Esophagus muscularis mucosa (tissue), 4 donors: ENCODE measurements around the gene TMEM205. TPM values are rescaled to one million over a fixed set of nuclear protein-coding genes. Genes with fewer than 3 reads are reported as not detected.

ENCODE experiments used
- DNase-seq: peaks from one replicate; pipeline ENCODE4 v3.0.0-alpha.2; 2017; ENCODE audit errors: extremely low spot score
- H3K27ac ChIP-seq, 4 donors: fragments of 200-600 bp; sonication (generic); replicated peaks in 1 of 4; 1 replicate in 3 of 4; 2 replicates in 1 of 4; pipeline ENCODE4 v1.5.1; 2016 to 2019; ENCODE audit warnings: mild to moderate bottlenecking in 1 of 4
- H3K27me3 ChIP-seq, 4 donors: fragments of 200-600 bp; sonication (generic); one replicate each; pipeline versions ENCODE4 v1.5.1 to v1.6.0; 2016 to 2019
- H3K36me3 ChIP-seq, 4 donors: fragments of 200-600 bp; sonication (generic); one replicate each; pipeline ENCODE4 v1.5.1; 2016 to 2019
- H3K4me1 ChIP-seq, 4 donors: fragments of 200-600 bp; sonication (generic); one replicate each; pipeline ENCODE4 v1.5.1; 2016 to 2019
- H3K4me3 ChIP-seq, 4 donors: fragments of 200-600 bp; sonication (generic); 1 replicate in 2 of 4; 2 replicates in 2 of 4; pipeline ENCODE4 v1.5.1; 2016 to 2019; ENCODE audit warnings: mild to moderate bottlenecking in 4 of 4, moderate library complexity in 1 of 4
- H3K9me3 ChIP-seq, 4 donors: fragments of 200-600 bp; sonication (generic); 1 replicate in 3 of 4; 2 replicates in 1 of 4; pipeline ENCODE4 v1.5.1; 2016 to 2019
- EP300 ChIP-seq: sonication (generic); formaldehyde crosslinking; IDR thresholded peaks from one replicate; pipeline ENCODE4 v1.6.1; 2017; ENCODE audit warnings: antibody characterized with exemption
- POLR2A ChIP-seq: fragments of 450-650 bp; IDR thresholded peaks from one replicate; pipeline ENCODE4 v1.6.1; 2017; ENCODE audit warnings: antibody characterized with exemption, moderate library complexity, mild to moderate bottlenecking, low read depth
- POLR2AphosphoS5 ChIP-seq, 2 donors: sonication (generic); formaldehyde crosslinking; IDR thresholded peaks; one replicate each; pipeline ENCODE4 v1.6.1; 2017; ENCODE audit warnings: antibody characterized with exemption in 2 of 2
- WGBS: methylation state at CpG from one replicate; pipeline ENCODE4 v1.1.5; 2018; 5-methylcytosine and 5-hydroxymethylcytosine counted together
- intact Hi-C: fragments of 100-400 bp; cut with DNase I; formaldehyde crosslinking; loops from one replicate; pipeline ENCODE4 v1.15.1; 2023
- total RNA-seq, 4 donors: library from RNA; depleted of rRNA; stranded (reverse); fragments of >200 nt; gene quantifications; one replicate each; pipeline versions ENCODE4 v1.1.0 to v1.2.1, GENCODE V29; 2016
- TF ChIP-seq, protein P1 (sequence below), 3 experiments: fragments of 200-600 bp in 2 of 3; fragments of 450-650 bp in 1 of 3; sonication (generic) in 2 of 3; IDR thresholded peaks; one replicate each; pipeline ENCODE4 v1.5.1; 2017 to 2019; ENCODE audit warnings: antibody characterized with exemption in 3 of 3, mild to moderate bottlenecking in 2 of 3, moderate library complexity in 1 of 3

The TMEM205 gene
- total RNA-seq, 4 donors from 2014 or later = 197 to 241 (median 206) TPM

DNA sequence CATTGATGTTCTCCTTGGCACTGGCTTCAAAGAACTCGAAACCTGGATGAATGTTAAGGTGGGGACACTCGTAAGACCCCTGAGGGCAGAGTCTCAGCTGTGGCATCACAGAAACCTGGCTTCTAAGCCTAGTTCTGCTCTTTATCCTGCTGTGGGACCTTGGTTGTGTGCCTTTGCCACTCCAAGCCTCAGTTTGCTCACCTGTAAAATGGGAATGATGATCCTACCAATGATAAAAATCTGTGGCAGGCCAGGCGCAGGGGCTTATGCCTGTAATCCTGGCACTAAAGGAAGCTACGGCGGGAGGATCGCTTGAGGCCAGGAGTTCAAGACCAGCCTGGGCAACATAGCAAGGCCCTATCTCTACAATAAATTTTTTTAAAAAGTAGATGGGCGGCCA lies 20.5 kb downstream of the TMEM205 start:
- Histone ChIP-seq H3K9me3 (no peaks in the 10 kb centered on the region), H3K4me3 (no peak overlapping the region), H3K27me3 (no peaks in the 10 kb centered on the region), H3K36me3 (peaks cover 4 to 58% (median 52%) of the 10 kb centered on the region in 4 donors), H3K4me1 (peaks cover 18 to 40% (median 36%) of the 10 kb centered on the region in 4 donors), H3K27ac (peak overlapping the region; percentile 78 to 81 (median 81))
- intact Hi-C loops = no loop called here
- TF ChIP-seq POLR2A (no peak), EP300 (no peak), POLR2AphosphoS5 (IDR thresholded peaks at IDR 0.05) (no peak)
- TF ChIP-seq, protein P1, sequence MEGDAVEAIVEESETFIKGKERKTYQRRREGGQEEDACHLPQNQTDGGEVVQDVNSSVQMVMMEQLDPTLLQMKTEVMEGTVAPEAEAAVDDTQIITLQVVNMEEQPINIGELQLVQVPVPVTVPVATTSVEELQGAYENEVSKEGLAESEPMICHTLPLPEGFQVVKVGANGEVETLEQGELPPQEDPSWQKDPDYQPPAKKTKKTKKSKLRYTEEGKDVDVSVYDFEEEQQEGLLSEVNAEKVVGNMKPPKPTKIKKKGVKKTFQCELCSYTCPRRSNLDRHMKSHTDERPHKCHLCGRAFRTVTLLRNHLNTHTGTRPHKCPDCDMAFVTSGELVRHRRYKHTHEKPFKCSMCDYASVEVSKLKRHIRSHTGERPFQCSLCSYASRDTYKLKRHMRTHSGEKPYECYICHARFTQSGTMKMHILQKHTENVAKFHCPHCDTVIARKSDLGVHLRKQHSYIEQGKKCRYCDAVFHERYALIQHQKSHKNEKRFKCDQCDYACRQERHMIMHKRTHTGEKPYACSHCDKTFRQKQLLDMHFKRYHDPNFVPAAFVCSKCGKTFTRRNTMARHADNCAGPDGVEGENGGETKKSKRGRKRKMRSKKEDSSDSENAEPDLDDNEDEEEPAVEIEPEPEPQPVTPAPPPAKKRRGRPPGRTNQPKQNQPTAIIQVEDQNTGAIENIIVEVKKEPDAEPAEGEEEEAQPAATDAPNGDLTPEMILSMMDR (IDR thresholded peaks at IDR 0.05) = no peak
- DNase-seq = no peak
- WGBS = 95% methylated on average over 7 of the region's 7 CpGs

- intact Hi-C loops = no loop called here
- Histone ChIP-seq H3K9me3 (no peaks in the 10 kb centered on the region), H3K36me3 (peaks cover 4 to 51% (median 46%) of the 10 kb centered on the region in 4 donors), H3K4me1 (peaks cover 18 to 40% (median 36%) of the 10 kb centered on the region in 4 donors), H3K4me3 (no peak overlapping the region), H3K27me3 (no peaks in the 10 kb centered on the region), H3K27ac (peak overlapping the region; percentile 78 to 81 (median 81))
- TF ChIP-seq POLR2AphosphoS5 (IDR thresholded peaks at IDR 0.05) = no peak
- no peak for TF ChIP-seq EP300
- TF ChIP-seq POLR2A = no peak
- TF ChIP-seq, protein P1 (IDR thresholded peaks at IDR 0.05) = no peak
- 57% methylated on average over 5 of the region's 17 CpGs for WGBS
- no peak for DNase-seq
Observed at GRCh38 chr19:11324748-11325389, 21.2 kb downstream of the TMEM205 start.

DNA sequence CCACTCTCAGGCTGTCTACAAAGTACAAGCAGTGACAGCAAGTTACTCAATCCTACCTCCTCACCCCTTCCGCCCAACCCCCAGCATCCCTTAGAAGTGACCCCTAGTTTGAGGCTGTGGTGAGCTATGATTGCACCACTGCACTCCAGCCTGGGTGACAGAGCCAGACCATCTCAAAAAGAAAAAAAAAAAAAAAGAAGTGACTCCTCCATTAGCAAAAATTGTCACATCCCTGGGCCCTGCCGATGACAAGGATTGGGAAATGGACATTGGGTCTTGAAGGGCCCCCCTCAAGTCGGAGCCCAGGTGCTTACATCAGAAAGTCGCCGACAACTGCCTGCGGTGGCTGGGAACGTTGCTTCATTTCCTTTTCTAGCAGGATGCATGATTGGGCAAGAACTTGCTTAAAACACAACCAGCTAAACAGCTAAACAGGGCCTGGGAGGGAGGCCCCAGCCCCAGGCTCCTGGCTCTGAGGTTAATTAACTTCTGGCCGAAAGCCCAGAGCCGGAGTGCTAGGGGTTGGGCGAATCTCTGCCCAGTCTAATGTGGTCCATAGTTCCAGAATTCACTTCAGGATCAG lies 21.9 kb downstream of the TMEM205 start:
- Histone ChIP-seq H3K36me3 (peaks cover 4 to 44% (median 39%) of the 10 kb centered on the region in 4 donors), H3K9me3 (no peaks in the 10 kb centered on the region), H3K27ac (peak overlapping the region; percentile 78 to 81 (median 81)), H3K4me3 (peak overlapping the region in 1 of 4 donors; percentile 12), H3K27me3 (no peaks in the 10 kb centered on the region), H3K4me1 (peaks cover 18 to 40% (median 36%) of the 10 kb centered on the region in 4 donors)
- no peak for DNase-seq
- intact Hi-C loops = no loop called here
- no peak for TF ChIP-seq EP300
- TF ChIP-seq POLR2AphosphoS5 (IDR thresholded peaks at IDR 0.05) = peak; percentile 77 to 82
- WGBS = 23% methylated on average over 7 of the region's 10 CpGs

- WGBS = 75% methylated on average over 5 of the region's 5 CpGs
- no peak for TF ChIP-seq POLR2AphosphoS5 (IDR thresholded peaks at IDR 0.05)
- TF ChIP-seq EP300 = no peak
- TF ChIP-seq, protein P1 (IDR thresholded peaks at IDR 0.05) = no peak
- TF ChIP-seq POLR2A = no peak
- peaks cover 4 to 39% (median 34%) of the 10 kb centered on the region in 4 donors for H3K36me3 ChIP-seq
- intact Hi-C loops = no loop called here
- no peaks in the 10 kb centered on the region for H3K27me3 ChIP-seq
- no peak for DNase-seq
- H3K27ac ChIP-seq = peak overlapping the region; percentile 78 to 81 (median 81)
- H3K9me3 ChIP-seq = no peaks in the 10 kb centered on the region
- no peak overlapping the region for H3K4me3 ChIP-seq
- peaks cover 18 to 40% (median 36%) of the 10 kb centered on the region in 4 donors for H3K4me1 ChIP-seq
Observed at GRCh38 chr19:11323601-11324078, 22.4 kb downstream of the TMEM205 start.

DNA sequence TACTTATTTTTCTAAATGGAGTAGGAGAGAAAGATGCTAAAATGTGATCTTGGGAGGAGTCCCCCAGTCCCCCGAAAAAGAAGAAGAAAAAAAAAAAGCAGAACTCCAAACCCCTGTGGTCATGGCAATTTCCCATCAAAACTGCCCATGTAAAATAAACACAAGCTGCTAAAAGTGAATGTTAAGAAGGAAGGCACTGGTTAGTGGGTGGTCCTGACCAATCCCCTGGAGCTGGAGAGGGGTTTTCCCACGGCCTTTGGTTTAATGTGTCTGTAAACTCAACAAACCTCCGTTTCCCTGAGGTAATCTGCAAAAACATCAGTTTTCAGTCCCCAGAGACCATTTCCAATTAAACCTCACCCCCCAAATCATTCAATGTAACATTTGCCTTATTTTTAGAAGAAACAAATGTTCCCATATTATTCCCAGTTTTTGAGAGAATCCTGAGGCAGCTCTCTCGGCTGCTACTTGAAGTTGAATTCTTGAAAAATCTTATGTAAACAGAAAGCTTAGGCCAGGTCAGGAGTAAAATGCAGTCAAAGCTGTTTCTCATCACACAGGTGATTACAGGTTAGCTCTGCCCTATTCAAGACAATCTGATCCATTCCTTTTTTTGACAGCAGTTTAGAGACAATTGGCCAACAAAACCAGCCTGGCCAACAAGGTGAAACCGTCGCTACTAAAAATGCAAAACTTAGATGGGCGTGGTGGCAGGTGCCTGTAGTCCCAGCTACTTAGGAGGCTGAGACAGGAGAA lies 23.6 kb downstream of the TMEM205 start:
- Histone ChIP-seq H3K4me1 (peaks cover 18 to 40% (median 36%) of the 10 kb centered on the region in 4 donors), H3K27me3 (no peaks in the 10 kb centered on the region), H3K9me3 (no peaks in the 10 kb centered on the region), H3K27ac (peak overlapping the region; percentile 1 to 81 (median 24)), H3K4me3 (no peak overlapping the region), H3K36me3 (peaks cover 4 to 27% (median 22%) of the 10 kb centered on the region in 4 donors)
- TF ChIP-seq EP300 (no peak), POLR2A (no peak), POLR2AphosphoS5 (IDR thresholded peaks at IDR 0.05) (no peak)
- TF ChIP-seq, protein P1 (IDR thresholded peaks at IDR 0.05) = no peak
- 52% methylated on average over 7 of the region's 7 CpGs for WGBS
- intact Hi-C loops = no loop called here
- DNase-seq = no peak
